GM21390 (cell line): ENCODE results near the gene DGKB.

Source experiments
- ATAC-seq: cut with Tn5 transposase; IDR thresholded peaks from one replicate; pipeline ENCODE4 v1.9.1; 2021; ENCODE audit not compliant: unreplicated experiment

Gene DGKB

DNA sequence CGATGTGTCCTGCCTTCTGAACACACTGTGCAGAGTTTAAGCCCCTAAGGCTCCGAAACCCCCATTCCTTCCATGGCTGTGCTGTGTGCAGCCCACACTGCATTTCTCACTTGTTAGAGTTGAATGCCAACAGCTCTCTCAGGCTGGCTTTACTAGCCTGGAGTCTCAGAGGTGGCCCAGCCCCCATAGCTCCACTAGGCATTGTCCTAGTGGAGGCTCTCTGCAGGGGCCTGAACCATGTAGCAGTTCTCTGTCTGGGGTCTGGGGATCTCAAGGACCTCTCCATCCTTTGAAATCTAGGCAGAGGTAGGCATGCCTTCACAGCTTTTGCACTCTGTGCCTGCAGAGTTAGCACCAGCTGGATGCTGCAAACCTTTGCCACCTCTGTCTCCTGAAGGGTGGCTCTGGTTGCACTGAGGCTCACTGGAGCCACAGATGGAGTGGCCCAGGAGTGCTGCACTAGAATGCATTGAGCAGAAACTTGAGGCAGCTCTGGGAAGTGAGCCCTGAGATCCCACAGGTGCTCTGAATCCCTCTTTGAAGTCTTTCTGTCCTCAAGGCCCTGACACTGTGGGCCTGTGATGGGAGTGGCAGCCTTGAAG lies 301.7 kb downstream of the DGKB start:
- ATAC-seq: no peak

DNA sequence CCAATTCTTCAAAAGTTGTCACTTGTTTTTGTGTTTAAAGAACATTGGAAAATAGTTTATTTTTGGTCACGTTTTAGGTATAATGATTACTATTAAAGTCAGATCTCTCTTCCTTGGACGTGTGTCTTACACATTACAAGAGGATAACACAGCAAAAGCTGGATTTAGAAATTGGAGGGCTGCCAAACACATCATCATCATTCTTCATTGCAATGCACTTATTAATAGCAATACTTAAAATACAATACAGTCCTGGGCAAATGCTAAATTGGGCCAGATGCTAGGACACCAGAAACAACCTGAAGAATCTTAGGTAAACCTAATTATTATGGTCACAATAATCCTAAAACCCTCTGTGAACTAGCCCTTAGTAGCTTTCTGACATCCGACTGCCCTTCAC lies 303.6 kb downstream of the DGKB start:
- ATAC-seq: no peak

DNA sequence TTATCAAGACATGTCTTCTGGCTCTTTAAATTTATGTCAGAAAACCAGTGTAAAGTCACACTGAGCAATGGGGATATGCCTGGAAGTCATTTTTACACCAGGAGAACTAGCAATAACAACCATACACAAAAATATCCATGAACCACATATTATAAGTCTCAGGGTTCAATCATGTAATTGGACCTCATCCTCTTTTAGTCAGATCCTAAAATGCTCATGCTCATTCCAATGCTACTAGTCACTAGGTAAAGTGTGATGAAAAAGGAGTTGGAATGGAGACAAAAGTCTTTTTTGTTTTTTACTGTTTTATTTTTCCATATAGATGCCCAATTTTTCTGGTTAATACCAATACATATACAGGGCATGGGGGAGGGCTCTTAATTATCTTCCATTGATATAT lies 306.1 kb downstream of the DGKB start:
- ATAC-seq: no peak

DNA sequence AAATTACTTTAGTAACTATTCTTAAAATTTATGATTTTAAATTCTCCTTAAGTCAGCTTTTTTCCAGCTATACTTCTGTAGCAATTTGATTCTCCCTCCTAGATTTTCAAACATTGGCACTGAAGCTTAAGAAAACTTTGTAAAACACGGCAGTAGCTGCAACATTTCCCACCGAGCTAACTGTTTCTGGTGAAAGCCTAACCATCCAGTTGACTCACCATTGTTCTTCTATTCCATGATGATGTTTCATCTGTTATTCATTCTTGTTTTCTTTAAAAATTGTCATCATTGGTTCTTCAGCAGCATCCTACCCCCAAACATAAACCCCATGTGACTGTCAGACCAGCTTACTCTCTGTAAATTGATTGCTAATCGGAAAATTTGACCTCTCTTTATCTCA lies 312.3 kb downstream of the DGKB start:
- no peak for ATAC-seq

DNA sequence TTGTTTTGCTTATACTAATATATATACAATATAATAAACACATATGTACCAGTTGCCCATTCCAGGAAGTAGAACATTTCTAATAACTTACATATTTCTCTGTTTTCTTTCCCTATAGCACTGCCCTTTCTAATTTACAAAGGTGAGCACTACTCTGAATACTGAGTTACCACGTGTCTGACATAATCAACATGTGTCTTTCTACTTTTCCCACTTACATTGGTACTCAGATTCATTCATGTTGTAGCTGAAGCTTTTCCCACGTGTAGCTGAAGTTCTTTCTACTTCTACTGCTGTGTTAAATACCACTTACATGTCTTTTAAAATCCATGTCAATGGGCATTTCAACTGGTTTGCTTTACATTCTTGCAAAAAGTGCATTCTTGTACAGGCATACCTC lies 317.3 kb downstream of the DGKB start:
- no peak for ATAC-seq

DNA sequence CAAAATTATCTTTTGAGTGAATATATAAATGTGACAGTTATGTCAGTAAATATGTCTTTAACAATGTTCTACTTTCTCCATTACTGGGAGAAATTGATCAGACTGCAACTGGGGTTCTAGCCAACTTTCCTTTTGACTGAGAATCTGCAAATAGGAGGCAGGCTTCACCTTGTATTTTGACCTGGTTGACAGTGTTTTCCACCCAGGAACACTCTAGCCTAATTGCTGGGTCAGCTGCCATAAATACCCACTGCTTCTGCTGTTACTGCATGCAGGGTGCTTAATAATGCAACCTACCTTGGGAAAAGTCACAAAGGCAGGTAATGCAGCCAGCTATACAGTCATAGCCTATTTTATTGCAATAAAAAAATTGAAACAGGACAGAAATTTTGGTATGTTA lies 319.0 kb downstream of the DGKB start:
- no peak for ATAC-seq

DNA sequence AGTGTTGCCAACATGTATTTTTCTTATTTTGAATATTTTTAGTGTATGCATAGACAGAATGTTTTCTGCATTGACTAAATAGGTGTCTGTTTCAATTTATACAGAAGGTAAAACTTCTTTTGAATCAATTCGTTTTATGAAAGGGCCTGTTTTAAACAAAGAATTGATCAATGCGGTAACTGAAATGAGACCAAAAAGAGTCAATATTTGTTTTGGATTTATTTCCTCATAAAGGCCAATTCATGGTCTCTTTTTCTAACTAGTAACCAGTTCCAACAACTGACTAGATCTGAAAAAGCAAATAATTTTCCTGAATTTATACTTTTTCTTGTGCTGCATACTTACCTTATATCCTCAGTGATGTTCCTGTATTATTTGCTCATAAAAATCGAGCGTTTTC lies 320.5 kb downstream of the DGKB start:
- no peak for ATAC-seq

DNA sequence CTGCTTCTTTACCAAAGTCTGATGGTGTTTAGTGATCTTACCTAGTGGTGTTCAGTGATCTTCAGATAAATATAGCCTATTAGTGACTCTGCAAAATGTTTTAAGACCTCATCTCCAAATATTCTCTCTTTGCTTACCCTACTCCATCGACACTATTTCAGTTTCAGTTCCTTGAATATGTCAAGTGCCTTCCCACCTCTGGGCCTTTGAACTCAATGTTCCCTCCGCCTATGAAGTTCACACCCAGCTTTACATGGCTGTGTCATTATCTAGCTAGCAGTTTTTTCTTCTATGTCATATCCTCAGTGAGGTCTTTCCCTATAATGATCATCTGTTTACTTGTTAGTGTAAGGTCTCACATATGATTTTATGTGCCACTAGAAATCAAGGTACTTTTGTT lies 322.6 kb downstream of the DGKB start:
- no peak for ATAC-seq

DNA sequence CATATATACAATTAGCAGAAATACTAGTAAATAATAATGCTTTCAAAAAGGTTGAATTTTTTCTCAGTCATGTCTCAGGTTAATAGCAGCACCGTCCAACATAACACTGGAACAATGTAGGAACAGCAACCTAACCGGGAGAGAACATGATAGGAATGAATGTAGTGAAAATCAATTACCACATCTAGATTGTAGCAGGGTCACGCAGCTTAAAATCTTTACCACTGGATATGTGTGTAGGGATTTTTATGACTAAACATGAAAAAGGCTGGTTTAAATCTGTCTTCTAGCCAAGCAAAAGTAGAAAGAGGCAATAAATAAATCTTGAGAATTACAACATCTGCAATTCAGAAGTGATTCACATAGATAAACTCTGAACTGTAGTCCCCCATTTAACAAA lies 326.0 kb downstream of the DGKB start:
- ATAC-seq: no peak

DNA sequence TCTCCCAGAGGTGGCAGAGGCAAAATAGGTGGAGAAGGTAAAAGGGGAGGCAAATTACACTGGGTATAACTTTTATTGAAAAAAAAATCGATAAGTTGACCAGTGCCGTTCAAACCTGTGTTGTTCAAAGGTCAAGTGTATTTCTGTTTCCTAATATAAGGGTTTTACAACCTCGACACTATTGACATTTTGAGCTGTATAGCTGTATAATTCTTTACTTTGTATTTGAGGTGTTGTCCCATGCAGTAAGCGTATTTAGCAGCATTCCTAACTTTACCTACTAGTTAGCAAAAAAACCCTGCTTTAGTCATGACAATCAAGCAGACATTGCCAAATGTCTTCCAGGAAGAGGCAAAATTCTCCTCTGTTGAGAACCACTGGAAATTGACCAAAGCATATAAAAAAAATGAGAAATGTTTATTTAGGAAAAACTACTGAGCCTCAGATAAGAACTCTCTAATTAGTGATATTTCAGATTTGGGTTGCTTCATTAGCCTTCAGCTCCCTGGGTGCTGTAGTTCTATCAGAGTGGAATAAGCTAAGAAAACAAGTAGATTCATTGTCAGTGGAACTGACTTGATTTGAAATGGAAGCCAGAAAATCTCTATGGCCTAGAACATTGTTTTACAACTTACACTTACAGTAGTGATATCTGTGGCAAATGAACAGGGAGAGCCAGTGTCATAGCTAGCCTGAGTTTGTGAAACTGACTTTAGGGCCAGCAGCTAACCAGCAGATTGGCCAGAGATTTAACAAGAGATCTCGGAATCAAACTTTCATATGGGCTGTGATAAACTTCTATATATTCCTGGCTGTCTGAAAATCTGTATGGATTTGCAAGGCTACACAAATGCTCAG lies 331.6 kb downstream of the DGKB start:
- ATAC-seq: no peak

DNA sequence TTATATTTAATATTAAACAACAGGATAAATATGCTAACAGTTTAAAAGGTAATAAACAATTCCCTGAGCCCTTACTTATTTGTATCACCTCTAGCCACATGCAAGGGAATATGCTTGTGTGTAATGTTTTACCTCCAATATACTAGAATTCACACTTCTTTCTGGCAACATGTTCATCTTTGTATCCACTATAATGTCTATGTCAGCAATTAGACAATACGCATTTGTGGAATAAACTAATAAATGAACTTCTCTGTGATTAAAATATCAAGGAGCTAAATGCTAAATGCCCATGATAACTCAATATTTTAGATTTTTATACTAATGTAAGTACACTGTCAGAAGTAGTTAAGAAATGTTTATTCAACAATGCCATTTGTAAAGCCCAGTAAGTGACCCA lies 350.5 kb downstream of the DGKB start:
- ATAC-seq: no peak

DNA sequence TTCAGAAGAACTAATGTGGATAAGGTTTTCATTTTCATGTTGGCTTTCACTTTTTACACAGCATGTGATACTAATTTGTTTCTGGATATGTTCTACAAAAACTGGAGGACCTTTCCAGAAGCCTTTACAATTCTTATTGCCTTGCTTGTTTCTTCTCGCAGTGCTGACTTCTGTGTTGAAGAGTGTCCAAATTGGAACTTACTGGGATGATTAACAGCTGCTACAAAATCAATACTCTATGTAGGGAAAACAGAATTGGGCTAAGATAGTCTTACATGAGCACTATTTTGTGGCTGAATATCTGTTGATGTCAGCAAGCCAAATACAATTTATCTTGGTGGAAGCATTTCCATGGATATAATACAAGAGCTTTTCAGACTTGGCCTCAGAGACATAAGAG lies 351.2 kb downstream of the DGKB start:
- ATAC-seq: no peak

DNA sequence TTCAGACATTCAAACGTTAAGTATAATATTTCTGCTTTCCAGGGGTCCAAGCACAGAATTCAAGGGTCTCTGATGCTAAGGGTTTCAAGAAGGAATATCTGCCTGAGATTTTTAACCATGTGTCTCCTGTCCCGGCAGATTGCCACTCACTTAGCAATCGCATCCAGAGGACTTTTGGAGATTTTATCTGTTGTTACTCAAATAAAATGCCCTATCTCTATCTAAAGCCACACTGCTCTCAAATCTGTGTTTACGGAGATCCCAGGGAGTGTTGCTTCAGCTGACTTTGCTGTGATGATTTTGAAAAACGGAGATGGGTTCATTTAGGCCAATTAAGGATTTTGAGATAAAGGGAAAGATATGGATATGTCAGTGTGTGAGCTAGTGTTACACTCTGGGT lies 359.9 kb downstream of the DGKB start:
- no peak for ATAC-seq

DNA sequence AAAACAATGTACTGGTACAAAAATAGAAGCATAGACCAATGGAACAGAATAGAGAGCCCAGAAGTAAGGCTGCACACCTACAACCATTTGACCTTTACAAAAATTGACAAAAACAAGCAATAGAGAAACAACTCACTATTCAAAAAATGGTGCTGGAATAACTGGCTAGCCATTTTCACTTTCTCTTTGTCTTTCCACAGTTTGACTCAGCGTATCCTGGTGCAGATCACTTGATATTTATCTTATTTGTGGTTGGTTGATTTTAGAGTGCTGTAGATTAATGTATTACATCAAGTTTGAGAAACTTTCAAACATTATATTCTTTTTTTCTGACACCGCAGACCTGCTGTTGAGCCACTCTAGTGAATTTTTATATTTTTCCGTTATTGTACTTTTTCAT lies 381.4 kb downstream of the DGKB start:
- ATAC-seq: no peak

DNA sequence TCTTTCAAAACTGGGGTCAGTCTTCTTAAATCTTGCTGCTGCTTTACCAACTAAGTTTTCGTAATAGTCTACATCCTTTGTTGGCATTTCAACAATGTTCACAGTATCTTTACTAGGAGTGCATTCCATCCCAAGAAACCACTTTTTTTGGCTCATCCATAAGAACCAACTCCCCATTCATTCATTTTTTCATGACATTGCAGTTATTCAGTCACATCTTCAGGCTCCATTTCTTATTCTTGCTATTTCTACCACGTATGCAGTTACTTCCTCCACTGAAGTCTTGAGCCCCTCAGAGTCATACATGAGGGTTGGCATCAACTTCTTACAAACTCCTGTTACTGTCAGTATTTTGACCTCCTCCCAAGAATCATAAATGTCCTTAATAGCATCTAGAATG lies 392.3 kb downstream of the DGKB start:
- no peak for ATAC-seq

DNA sequence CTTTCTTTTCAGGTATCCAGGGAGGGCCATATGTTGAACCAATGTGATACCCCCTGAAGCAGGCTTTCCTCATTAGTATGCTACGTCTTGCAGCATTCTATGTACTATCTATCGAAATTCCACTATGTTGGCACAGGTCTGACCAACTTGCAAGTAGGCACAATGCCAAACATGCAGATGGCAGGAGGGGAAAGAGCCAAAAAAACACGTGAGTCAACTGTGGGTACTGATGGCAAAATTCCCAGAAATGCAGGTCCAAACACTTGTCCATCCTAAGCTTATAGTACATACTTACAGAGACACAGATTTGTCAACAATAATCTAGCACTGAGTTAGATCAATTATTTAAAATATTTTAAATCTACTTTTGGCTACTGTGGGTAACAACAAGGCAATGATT lies 394.9 kb downstream of the DGKB start:
- ATAC-seq: no peak

DNA sequence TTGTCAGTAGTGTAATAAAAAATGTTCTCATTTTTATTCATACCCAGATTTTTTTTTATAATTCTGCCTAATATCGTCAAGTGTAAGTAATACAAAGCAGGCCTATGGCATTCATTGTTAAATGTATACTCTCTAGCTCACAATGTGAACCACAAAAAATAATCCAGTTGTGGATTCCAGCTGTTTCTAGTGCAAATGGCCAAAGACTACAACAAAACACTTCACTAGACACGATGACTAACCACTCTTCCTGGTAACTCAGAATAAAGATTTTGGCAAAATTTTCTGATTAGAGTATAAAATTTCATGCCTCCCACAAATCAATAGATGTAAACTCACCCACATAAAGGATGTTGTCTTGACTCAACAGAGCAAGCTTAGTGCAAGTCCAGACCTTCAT lies 396.6 kb downstream of the DGKB start:
- no peak for ATAC-seq

DNA sequence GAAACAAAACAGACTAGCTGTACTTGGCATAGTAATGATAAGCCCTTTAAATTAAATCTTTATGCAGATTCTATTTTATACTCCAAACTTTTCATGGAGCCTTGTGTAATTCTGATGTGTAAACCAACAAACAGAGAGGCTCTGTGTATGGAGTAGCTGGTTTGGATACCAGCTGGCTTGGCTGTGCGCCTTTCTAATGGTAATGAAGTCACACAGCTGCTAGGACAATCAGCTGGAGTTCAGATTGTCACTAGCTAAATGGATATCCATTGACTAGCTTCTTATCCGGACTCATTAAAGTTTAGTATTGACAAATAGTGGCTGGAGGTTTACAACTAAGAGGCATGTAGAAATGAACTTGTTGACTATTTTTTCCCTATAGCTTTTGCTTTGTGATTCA lies 398.4 kb downstream of the DGKB start:
- no peak for ATAC-seq

DNA sequence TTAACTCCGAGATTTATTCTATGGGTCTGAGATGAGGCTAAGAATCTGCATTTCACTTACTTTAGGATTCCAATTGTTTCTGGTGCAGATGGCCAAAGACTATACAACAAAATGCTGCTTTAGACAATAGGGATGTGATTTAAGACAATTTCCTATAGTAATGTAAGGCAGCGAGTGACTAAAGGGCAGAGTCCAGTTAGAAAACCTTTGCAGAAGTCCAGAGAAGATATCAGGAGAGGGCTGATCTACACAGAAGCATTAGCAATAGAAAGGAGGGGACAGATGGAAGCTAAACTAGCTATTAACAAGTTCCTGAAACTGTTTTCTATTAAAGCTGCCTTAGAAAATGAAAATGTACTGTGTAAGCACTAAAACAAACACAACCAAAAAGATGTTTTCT lies 398.9 kb downstream of the DGKB start:
- no peak for ATAC-seq

DNA sequence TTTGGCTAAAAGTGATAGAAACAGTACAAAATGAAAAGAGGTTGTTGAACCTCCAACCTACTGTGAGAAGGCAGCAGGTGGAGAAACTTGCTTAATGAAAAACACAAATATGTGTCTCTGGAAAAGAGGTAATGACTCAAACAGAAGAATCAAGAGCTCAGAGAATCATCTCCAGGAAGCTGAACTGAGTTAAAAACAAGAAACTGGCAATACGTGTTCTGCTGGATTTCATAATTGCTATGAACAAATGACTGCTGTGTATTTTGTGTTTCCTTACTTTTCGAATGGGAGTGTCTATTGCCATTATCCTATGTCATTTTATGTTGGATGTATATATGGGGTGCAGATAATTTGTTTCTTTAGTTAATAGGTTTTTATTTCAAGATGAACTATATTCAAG lies 401.1 kb downstream of the DGKB start:
- ATAC-seq: no peak

DNA sequence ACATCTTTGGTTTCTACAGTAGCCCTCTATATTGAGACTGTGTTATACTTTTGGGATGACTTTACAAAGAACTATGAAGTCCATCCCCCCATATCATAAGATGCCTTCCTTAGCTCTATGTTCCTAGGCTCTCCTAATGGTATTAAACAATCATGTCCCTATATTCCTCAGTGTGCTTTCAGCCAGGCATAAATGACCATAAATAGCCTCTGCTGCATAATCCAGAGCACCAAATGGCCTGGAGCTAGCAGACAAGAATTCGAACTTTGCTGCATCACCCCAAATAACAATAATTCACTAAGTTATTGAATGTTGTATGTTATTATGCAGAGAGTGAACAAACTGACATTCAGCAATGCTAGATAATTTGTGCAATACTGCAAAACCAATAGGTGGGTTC lies 405.2 kb downstream of the DGKB start:
- no peak for ATAC-seq

DNA sequence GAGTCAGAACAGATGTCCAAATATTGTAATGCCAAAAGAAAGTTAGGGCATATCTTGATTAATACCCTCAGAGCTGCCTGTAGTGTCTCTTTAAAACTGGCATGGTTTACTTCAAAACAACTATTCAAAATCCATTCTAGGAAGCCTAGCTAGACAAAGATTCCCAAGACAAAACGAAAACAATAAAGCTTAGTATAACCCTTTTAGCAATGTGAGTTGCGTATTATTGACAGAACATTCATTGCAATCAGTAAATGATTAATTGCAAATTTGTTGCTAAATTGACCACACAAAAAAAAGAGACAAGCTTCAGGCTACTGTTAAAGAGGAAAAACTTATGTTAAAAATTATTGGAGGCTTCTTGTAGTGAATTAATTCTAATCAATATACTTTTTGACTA lies 406.9 kb downstream of the DGKB start:
- ATAC-seq: no peak
